K562 (cell line): ENCODE data around the gene SUPT3H. TPM values are rescaled to one million over a fixed set of nuclear protein-coding genes. Genes with fewer than 3 reads are reported as not detected.

Experiments used
- BHLHE40 ChIP-seq: IDR thresholded peaks from 2 replicates; pipeline ENCODE4 v1.6.1; 2011; ENCODE audit warnings: low read length, improper control_type of control experiment
- CBX2 ChIP-seq: fragments of 200-600 bp; sonication (generic); IDR thresholded peaks from one replicate; pipeline ENCODE4 v1.6.1; 2012; ENCODE audit warnings: mild to moderate bottlenecking, low read length, inconsistent platforms; ENCODE audit not compliant: insufficient read depth, poor library complexity, severe bottlenecking
- DDX20 ChIP-seq: fragments of 450-650 bp; IDR thresholded peaks from 2 replicates; pipeline ENCODE4 v1.6.1; 2016; ENCODE audit warnings: missing genetic modification characterization, low read depth, mild to moderate bottlenecking, missing compliant biosample characterization, moderate library complexity
- E2F3 ChIP-seq: fragments of 250-450 bp; sonication (Bioruptor Pico); IDR thresholded peaks from 2 replicates; pipeline ENCODE4 v1.4.0; 2020; ENCODE audit warnings: mild to moderate bottlenecking
- E2F4 ChIP-seq: sonication (generic); formaldehyde crosslinking; IDR thresholded peaks from 2 replicates; pipeline ENCODE4 v1.8.0; 2022; ENCODE audit warnings: mild to moderate bottlenecking, low read depth, missing genetic modification reagents
- ETV6 ChIP-seq, 3 experiments: fragments of 150-350 bp in 1 of 3; sonication (generic) in 1 of 3; formaldehyde crosslinking in 1 of 3; IDR thresholded peaks; 2 replicates each; pipeline versions ENCODE4 v1.6.1 to v1.8.0; 2014 to 2022; ENCODE audit warnings: borderline replicate concordance in 2 of 3, low read depth in 2 of 3, antibody characterized with exemption in 1 of 3, low read length in 1 of 3, mild to moderate bottlenecking in 1 of 3, missing genetic modification reagents in 1 of 3
- HDAC2 ChIP-seq: fragments of 450-650 bp; IDR thresholded peaks from 2 replicates; pipeline ENCODE4 v1.6.1; 2016; ENCODE audit warnings: mild to moderate bottlenecking
- HEY1 ChIP-seq: fragments of 250-450 bp; sonication (Bioruptor Pico); IDR thresholded peaks from 2 replicates; pipeline ENCODE4 v1.5.0; 2020; ENCODE audit warnings: mild to moderate bottlenecking, moderate library complexity, borderline replicate concordance
- MEF2D ChIP-seq: conservative IDR thresholded peaks from 2 replicates; pipeline ENCODE4 v1.6.1; 2016; ENCODE audit warnings: low read depth, missing genetic modification characterization, missing compliant biosample characterization
- SREBF1 ChIP-seq: fragments of 150-350 bp; IDR thresholded peaks from 2 replicates; pipeline ENCODE4 v1.6.1; 2014; ENCODE audit warnings: antibody characterized with exemption, low read depth, low read length, borderline replicate concordance
- TARDBP ChIP-seq: fragments of 450-650 bp; IDR thresholded peaks from 2 replicates; pipeline ENCODE4 v1.6.1; 2016
- XRCC5 ChIP-seq: fragments of 200-400 bp; formaldehyde crosslinking; IDR thresholded peaks from 2 replicates; pipeline ENCODE4 v1.6.1; 2017; ENCODE audit warnings: low read depth, mild to moderate bottlenecking, low read length
- ZFX ChIP-seq: sonication (generic); formaldehyde crosslinking; IDR thresholded peaks from 2 replicates; pipeline ENCODE4 v1.8.0; 2022; ENCODE audit warnings: mild to moderate bottlenecking, missing genetic modification reagents, moderate library complexity
- ZNF830 ChIP-seq: fragments of 250-450 bp; sonication (Bioruptor Pico); IDR thresholded peaks from 2 replicates; pipeline ENCODE4 v1.5.0; 2021; ENCODE audit warnings: mild to moderate bottlenecking
- polyA plus RNA-seq, 8 experiments: library from polyadenylated mRNA; depleted of rRNA in 4 of 8; stranded (reverse) in 5 of 8; unstranded in 3 of 8; fragments of >200 nt; fragmentation: Nextera tagmentation in 2 of 8; fragmentation: Illumina TruSeq in 1 of 8; extraction: Ambion mirVana in 2 of 8; extraction: Trizol in 1 of 8; gene quantifications; 2 replicates each; pipeline versions ENCODE4 v1.2.1 to v1.2.3, GENCODE V29; 2011 to 2014; ENCODE audit warnings: inconsistent platforms in 1 of 8, missing spikeins in 1 of 8
- total RNA-seq, 7 experiments: library from RNA; depleted of rRNA in 6 of 7; stranded (reverse); fragments of >200 nt in 6 of 7; fragmentation: Illumina TruSeq in 2 of 7; extraction: Trizol in 2 of 7; gene quantifications; 2 replicates each; pipeline versions ENCODE4 v1.2.1 to v1.2.3, GENCODE V29; 2011 to 2021; ENCODE audit warnings: low replicate concordance in 1 of 7
- TF ChIP-seq, protein P1 (sequence below): fragments of 250-450 bp; sonication (Bioruptor Pico); IDR thresholded peaks from 2 replicates; pipeline ENCODE4 v1.8.0; 2021; ENCODE audit warnings: moderate library complexity, mild to moderate bottlenecking, inconsistent platforms

SUPT3H gene
- total and polyA plus RNA-seq, 9 of the 15 experiments (the other 6 are each of a cell fraction or from before 2014, with no cell fraction given), result 7.2 to 16.3 (median 11.9) TPM

DNA sequence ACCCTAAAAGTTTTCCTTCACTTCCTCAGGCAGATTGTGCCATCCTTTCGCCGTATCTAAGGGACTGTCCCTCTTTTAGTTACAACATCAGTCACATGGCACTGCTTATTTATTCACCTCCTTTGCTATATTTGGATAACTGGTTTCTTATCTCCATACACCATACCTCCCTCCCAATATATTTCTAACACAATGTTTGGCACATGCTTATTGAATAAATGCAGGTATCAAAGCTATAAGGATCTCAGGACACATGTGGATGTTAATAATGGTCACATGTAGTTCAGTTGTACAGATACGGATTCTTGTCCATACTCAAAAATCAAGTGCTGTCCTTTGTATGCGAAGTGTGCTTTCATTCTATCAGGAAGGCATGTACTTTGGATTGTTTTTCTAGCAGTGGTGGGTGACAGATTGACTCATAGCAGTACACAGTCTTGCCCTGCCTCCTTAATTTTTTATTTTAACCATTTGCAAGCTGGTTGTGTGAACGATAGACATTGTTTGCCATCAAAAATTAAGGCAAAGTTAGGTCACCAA, 456.7 kb downstream of the SUPT3H start (continued):
- no peak for TF ChIP-seq HEY1
- TF ChIP-seq ETV6 (IDR thresholded peaks at IDR 0.05; ENCODE audit: borderline replicate concordance in 1 of 2, low read depth in 2 of 2, low read length in 1 of 2), result no peak
- no peak for TF ChIP-seq ETV6 (CRISPR knock-in tag; IDR thresholded peaks at IDR 0.05; ENCODE audit: borderline replicate concordance)
- no peak for TF ChIP-seq CBX2
- TF ChIP-seq, protein P1, sequence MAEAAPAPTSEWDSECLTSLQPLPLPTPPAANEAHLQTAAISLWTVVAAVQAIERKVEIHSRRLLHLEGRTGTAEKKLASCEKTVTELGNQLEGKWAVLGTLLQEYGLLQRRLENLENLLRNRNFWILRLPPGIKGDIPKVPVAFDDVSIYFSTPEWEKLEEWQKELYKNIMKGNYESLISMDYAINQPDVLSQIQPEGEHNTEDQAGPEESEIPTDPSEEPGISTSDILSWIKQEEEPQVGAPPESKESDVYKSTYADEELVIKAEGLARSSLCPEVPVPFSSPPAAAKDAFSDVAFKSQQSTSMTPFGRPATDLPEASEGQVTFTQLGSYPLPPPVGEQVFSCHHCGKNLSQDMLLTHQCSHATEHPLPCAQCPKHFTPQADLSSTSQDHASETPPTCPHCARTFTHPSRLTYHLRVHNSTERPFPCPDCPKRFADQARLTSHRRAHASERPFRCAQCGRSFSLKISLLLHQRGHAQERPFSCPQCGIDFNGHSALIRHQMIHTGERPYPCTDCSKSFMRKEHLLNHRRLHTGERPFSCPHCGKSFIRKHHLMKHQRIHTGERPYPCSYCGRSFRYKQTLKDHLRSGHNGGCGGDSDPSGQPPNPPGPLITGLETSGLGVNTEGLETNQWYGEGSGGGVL (CRISPR knock-in tag), result no peak
- TF ChIP-seq XRCC5, result no peak
- no peak for TF ChIP-seq HDAC2
- no peak for TF ChIP-seq ZFX (CRISPR knock-in tag)
- no peak for TF ChIP-seq BHLHE40
- TF ChIP-seq ZNF830 (CRISPR knock-in tag), result no peak
- TF ChIP-seq TARDBP, result no peak
- TF ChIP-seq SREBF1, result no peak
- TF ChIP-seq E2F3, result no peak
- peak; percentile 88 for TF ChIP-seq MEF2D (tag)
- no peak for TF ChIP-seq E2F4 (CRISPR knock-in tag)
- no peak for TF ChIP-seq DDX20 (tag)
- TF ChIP-seq, all 486 proteins: peak for 26
